Measurements from ENCODE around the gene RIMBP2.

Gene RIMBP2

GRCh38 chr12:130664252-130664651 lies 51.8 kb downstream of the RIMBP2 start:
- no peak overlapping the region for H3K4me2 ChIP-seq (ENCODE audit: low read depth, low read length)
- H3K27me3 ChIP-seq (replicated peaks; ENCODE audit: insufficient read depth, low read length), result no peaks in the 10 kb centered on the region

GRCh38 chr12:130663514-130663913 lies 52.6 kb downstream of the RIMBP2 start:
- no peak for TF ChIP-seq EZH2 (optimal IDR thresholded peaks at IDR 0.05; ENCODE audit: low read depth, low read length)
- no peak for TF ChIP-seq CTCF (IDR thresholded peaks at IDR 0.05; ENCODE audit: low read length)
- no peak for TF ChIP-seq EZH2phosphoT487 (IDR thresholded peaks at IDR 0.05; ENCODE audit: low read length)
- H3K79me2 ChIP-seq (ENCODE audit: low read length), result no peaks in the 10 kb centered on the region
- H3K4me1 ChIP-seq (ENCODE audit: low read length), result no peaks in the 10 kb centered on the region
- no peaks in the 10 kb centered on the region for H4K20me1 ChIP-seq (ENCODE audit: insufficient read depth, low read length)
- no peak overlapping the region for H3K4me2 ChIP-seq (ENCODE audit: low read depth, low read length)
- no peaks in the 10 kb centered on the region for H3K9me2 ChIP-seq (replicated peaks; ENCODE audit: insufficient read depth, low read length)
- H3K9me3 ChIP-seq (replicated peaks; ENCODE audit: insufficient read depth, low read length), result no peaks in the 10 kb centered on the region
- no peak overlapping the region for H3K27ac ChIP-seq (ENCODE audit: low read length)
- H3K36me3 ChIP-seq (replicated peaks; ENCODE audit: insufficient read depth, low read length), result no peaks in the 10 kb centered on the region
- H2AFZ ChIP-seq (ENCODE audit: low read length), result no peak overlapping the region
- H3K9ac ChIP-seq (ENCODE audit: low read length), result no peak overlapping the region
- no peaks in the 10 kb centered on the region for H3K27me3 ChIP-seq (replicated peaks; ENCODE audit: insufficient read depth, low read length)
- no peak for DNase-seq
- H3K4me3 ChIP-seq (ENCODE audit: low read length), result no peak overlapping the region
- no peaks in the 10 kb centered on the region for H3F3A ChIP-seq (ENCODE audit: insufficient read depth, low read length)

More at GRCh38 chr12:130664252-130664651, 51.8 kb downstream of the RIMBP2 start:
- no peak overlapping the region for H3K4me3 ChIP-seq (ENCODE audit: low read length)
- no peaks in the 10 kb centered on the region for H3K79me2 ChIP-seq (ENCODE audit: low read length)
- no peak overlapping the region for H2AFZ ChIP-seq (ENCODE audit: low read length)
- no peaks in the 10 kb centered on the region for H3K9me2 ChIP-seq (replicated peaks; ENCODE audit: insufficient read depth, low read length)
- no peaks in the 10 kb centered on the region for H3F3A ChIP-seq (ENCODE audit: insufficient read depth, low read length)
- no peak for DNase-seq
- no peak overlapping the region for H3K27ac ChIP-seq (ENCODE audit: low read length)
- H3K9me3 ChIP-seq (replicated peaks; ENCODE audit: insufficient read depth, low read length), result no peaks in the 10 kb centered on the region
- no peaks in the 10 kb centered on the region for H3K4me1 ChIP-seq (ENCODE audit: low read length)
- TF ChIP-seq EZH2 (optimal IDR thresholded peaks at IDR 0.05; ENCODE audit: low read depth, low read length), result no peak
- no peak for TF ChIP-seq CTCF (IDR thresholded peaks at IDR 0.05; ENCODE audit: low read length)
- TF ChIP-seq EZH2phosphoT487 (IDR thresholded peaks at IDR 0.05; ENCODE audit: low read length), result no peak
- no peaks in the 10 kb centered on the region for H4K20me1 ChIP-seq (ENCODE audit: insufficient read depth, low read length)
- no peak overlapping the region for H3K9ac ChIP-seq (ENCODE audit: low read length)
- no peaks in the 10 kb centered on the region for H3K36me3 ChIP-seq (replicated peaks; ENCODE audit: insufficient read depth, low read length)

GRCh38 chr12:130661486-130662255 lies 54.4 kb downstream of the RIMBP2 start:
- no peak overlapping the region for H2AFZ ChIP-seq (ENCODE audit: low read length)
- H3K27ac ChIP-seq (ENCODE audit: low read length), result no peak overlapping the region
- no peak overlapping the region for H3K4me2 ChIP-seq (ENCODE audit: low read depth, low read length)
- TF ChIP-seq CTCF (IDR thresholded peaks at IDR 0.05; ENCODE audit: low read length) (peak; percentile 10; the same call in 1 of the 2 replicates), EZH2phosphoT487 (IDR thresholded peaks at IDR 0.05; ENCODE audit: low read length) (no peak)
- H3K9me3 ChIP-seq (replicated peaks; ENCODE audit: insufficient read depth, low read length), result no peaks in the 10 kb centered on the region
- no peaks in the 10 kb centered on the region for H3K36me3 ChIP-seq (replicated peaks; ENCODE audit: insufficient read depth, low read length)
- no peaks in the 10 kb centered on the region for H3K4me1 ChIP-seq (ENCODE audit: low read length)
- H3K9ac ChIP-seq (ENCODE audit: low read length), result no peak overlapping the region
- no peaks in the 10 kb centered on the region for H3K27me3 ChIP-seq (replicated peaks; ENCODE audit: insufficient read depth, low read length)
- no peaks in the 10 kb centered on the region for H3F3A ChIP-seq (ENCODE audit: insufficient read depth, low read length)
- no peak for DNase-seq
- no peaks in the 10 kb centered on the region for H3K79me2 ChIP-seq (ENCODE audit: low read length)
- no peak overlapping the region for H3K4me3 ChIP-seq (ENCODE audit: low read length)
- no peaks in the 10 kb centered on the region for H4K20me1 ChIP-seq (ENCODE audit: insufficient read depth, low read length)
- no peaks in the 10 kb centered on the region for H3K9me2 ChIP-seq (replicated peaks; ENCODE audit: insufficient read depth, low read length)
